Measurements from ENCODE around the gene ATP1A1. TPM values are rescaled to one million over a fixed set of nuclear protein-coding genes. Genes with fewer than 3 reads are reported as not detected.

Gene ATP1A1
- total and polyA plus RNA-seq, 9 of the 15 experiments (the other 6 are each of a cell fraction or from before 2014, with no cell fraction given), result 99.3 to 513 (median 234) TPM

GRCh38 chr1:116352349-116352813 lies 20.7 kb upstream of the ATP1A1 start (continued):
- TF ChIP-seq, protein P1, sequence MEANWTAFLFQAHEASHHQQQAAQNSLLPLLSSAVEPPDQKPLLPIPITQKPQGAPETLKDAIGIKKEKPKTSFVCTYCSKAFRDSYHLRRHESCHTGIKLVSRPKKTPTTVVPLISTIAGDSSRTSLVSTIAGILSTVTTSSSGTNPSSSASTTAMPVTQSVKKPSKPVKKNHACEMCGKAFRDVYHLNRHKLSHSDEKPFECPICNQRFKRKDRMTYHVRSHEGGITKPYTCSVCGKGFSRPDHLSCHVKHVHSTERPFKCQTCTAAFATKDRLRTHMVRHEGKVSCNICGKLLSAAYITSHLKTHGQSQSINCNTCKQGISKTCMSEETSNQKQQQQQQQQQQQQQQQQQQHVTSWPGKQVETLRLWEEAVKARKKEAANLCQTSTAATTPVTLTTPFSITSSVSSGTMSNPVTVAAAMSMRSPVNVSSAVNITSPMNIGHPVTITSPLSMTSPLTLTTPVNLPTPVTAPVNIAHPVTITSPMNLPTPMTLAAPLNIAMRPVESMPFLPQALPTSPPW (CRISPR knock-in tag; IDR thresholded peaks at IDR 0.05), result no peak
- no peak for TF ChIP-seq ZNF395 (CRISPR knock-in tag; IDR thresholded peaks at IDR 0.05)
- TF ChIP-seq, protein P2, sequence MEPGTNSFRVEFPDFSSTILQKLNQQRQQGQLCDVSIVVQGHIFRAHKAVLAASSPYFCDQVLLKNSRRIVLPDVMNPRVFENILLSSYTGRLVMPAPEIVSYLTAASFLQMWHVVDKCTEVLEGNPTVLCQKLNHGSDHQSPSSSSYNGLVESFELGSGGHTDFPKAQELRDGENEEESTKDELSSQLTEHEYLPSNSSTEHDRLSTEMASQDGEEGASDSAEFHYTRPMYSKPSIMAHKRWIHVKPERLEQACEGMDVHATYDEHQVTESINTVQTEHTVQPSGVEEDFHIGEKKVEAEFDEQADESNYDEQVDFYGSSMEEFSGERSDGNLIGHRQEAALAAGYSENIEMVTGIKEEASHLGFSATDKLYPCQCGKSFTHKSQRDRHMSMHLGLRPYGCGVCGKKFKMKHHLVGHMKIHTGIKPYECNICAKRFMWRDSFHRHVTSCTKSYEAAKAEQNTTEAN (CRISPR knock-in tag; IDR thresholded peaks at IDR 0.05), result no peak
- TF ChIP-seq CXXC5 (CRISPR knock-in tag; IDR thresholded peaks at IDR 0.05), result 0 out of 2 replicates have a peak, but pooled peaks have one; percentile 8
- no peak for TF ChIP-seq PHF21A (IDR thresholded peaks at IDR 0.05; ENCODE audit: borderline replicate concordance, low read depth)
- TF ChIP-seq, protein P3, sequence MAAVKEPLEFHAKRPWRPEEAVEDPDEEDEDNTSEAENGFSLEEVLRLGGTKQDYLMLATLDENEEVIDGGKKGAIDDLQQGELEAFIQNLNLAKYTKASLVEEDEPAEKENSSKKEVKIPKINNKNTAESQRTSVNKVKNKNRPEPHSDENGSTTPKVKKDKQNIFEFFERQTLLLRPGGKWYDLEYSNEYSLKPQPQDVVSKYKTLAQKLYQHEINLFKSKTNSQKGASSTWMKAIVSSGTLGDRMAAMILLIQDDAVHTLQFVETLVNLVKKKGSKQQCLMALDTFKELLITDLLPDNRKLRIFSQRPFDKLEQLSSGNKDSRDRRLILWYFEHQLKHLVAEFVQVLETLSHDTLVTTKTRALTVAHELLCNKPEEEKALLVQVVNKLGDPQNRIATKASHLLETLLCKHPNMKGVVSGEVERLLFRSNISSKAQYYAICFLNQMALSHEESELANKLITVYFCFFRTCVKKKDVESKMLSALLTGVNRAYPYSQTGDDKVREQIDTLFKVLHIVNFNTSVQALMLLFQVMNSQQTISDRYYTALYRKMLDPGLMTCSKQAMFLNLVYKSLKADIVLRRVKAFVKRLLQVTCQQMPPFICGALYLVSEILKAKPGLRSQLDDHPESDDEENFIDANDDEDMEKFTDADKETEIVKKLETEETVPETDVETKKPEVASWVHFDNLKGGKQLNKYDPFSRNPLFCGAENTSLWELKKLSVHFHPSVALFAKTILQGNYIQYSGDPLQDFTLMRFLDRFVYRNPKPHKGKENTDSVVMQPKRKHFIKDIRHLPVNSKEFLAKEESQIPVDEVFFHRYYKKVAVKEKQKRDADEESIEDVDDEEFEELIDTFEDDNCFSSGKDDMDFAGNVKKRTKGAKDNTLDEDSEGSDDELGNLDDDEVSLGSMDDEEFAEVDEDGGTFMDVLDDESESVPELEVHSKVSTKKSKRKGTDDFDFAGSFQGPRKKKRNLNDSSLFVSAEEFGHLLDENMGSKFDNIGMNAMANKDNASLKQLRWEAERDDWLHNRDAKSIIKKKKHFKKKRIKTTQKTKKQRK (IDR thresholded peaks at IDR 0.05; ENCODE audit: borderline replicate concordance, low read depth, low read length), result no peak
- TF ChIP-seq HCFC1 (IDR thresholded peaks at IDR 0.05; ENCODE audit: low read depth, low read length), result no peak
- no peak for TF ChIP-seq ZNF354B (CRISPR knock-in tag; IDR thresholded peaks at IDR 0.05)
- no peak for TF ChIP-seq U2AF1 (optimal IDR thresholded peaks at IDR 0.05; ENCODE audit: low read depth, low read length)
